T-helper 1 cell treated with Interleukin-12 subunit alpha and Interleukin-12 subunit beta and Interleukin-4 antibody, amounts not matched to agents 30 ng/mL and 1 ng/mL, for 36 hours (primary cell): ENCODE results near the gene ZNF585A. TPM values are rescaled to one million over a fixed set of nuclear protein-coding genes. Genes with fewer than 3 reads are reported as not detected.
"Not testable (repeated sequence)": the region's sequence is repeated elsewhere in the genome, so short reads cannot be mapped to it uniquely, and the experiment has no call there.

Source experiments
- intact Hi-C: fragments of 100-400 bp; cut with micrococcal nuclease; formaldehyde crosslinking; loops from one replicate; pipeline ENCODE4 v1.15.1; 2024
- total RNA-seq: library from RNA; stranded (reverse); gene quantifications from 2 replicates; pipeline ENCODE4 v1.2.3, GENCODE V29; 2022

The ZNF585A gene
- total RNA-seq = 3.9 and 5.2 TPM in 2 replicates

GRCh38 chr19:37172368-37173366, at the start of gene ZNF585A:
ZNF585A (minus strand) TSS chr19:37172695; CDS start chr19:37169910, 2,785 bp downstream.
- intact Hi-C loops = loop anchor here (1.0 to 2.0 kb wide), 12 partner anchors 38 to 958 kb away; partner anchors contain the start of genes ZNF420, ZNF527, ZNF565 and ZNF567

GRCh38 chr19:37221136-37221535, 48.6 kb upstream of the ZNF585A start:
- intact Hi-C loops = no loop called here

- intact Hi-C loops = no loop called here
Measured at GRCh38 chr19:37220383-37220782, 47.9 kb upstream of the ZNF585A start.

GRCh38 chr19:37218592-37218935, 46.1 kb upstream of the ZNF585A start:
- intact Hi-C loops = loop anchor here (1.0 to 10.0 kb wide), 11 partner anchors 8 to 1091 kb away; partner anchors contain the start of genes SIPA1L3, ZNF382, ZNF565 and ZNF567

- intact Hi-C loops = loop anchor here (1.0 to 10.0 kb wide), 23 partner anchors 8 to 1091 kb away; partner anchors contain the start of genes SIPA1L3, ZFP14, ZFP30 and ZNF260
Measured at GRCh38 chr19:37217775-37218591, 45.5 kb upstream of the ZNF585A start, which contains the start of gene ZNF383. ZNF383 (plus strand) TSS chr19:37218214; CDS start chr19:37230454, 12,240 bp downstream.

GRCh38 chr19:37217480-37217774, 44.9 kb upstream of the ZNF585A start:
- intact Hi-C loops = loop anchor here (1.0 to 10.0 kb wide), 18 partner anchors 45 to 1090 kb away; partner anchors contain the start of genes ZFP14, ZFP30, ZNF260 and ZNF345

- intact Hi-C loops = no loop called here
Measured at GRCh38 chr19:37197768-37198167, 25.3 kb upstream of the ZNF585A start.

- intact Hi-C loops = not testable (repeated sequence)
Measured at GRCh38 chr19:37197115-37197514, 24.6 kb upstream of the ZNF585A start.

GRCh38 chr19:37195248-37195647, 22.8 kb upstream of the ZNF585A start:
- intact Hi-C loops = not testable (repeated sequence)

- intact Hi-C loops = not testable (repeated sequence)
Measured at GRCh38 chr19:37186071-37186470, 13.6 kb upstream of the ZNF585A start.

GRCh38 chr19:37165635-37166034, 6.9 kb downstream of the ZNF585A start:
- intact Hi-C loops = no loop called here

- intact Hi-C loops = no loop called here
Measured at GRCh38 chr19:37160153-37160552, 12.3 kb downstream of the ZNF585A start.

- intact Hi-C loops = no loop called here
Measured at GRCh38 chr19:37148214-37148613, 24.3 kb downstream of the ZNF585A start.

- intact Hi-C loops = no loop called here
Measured at GRCh38 chr19:37136111-37136510, 36.4 kb downstream of the ZNF585A start.

- intact Hi-C loops = no loop called here
Measured at GRCh38 chr19:37128821-37129177, 43.7 kb downstream of the ZNF585A start.

GRCh38 chr19:37127999-37128820, 44.3 kb downstream of the ZNF585A start:
- intact Hi-C loops = no loop called here

GRCh38 chr19:37122093-37122492, 50.4 kb downstream of the ZNF585A start:
- intact Hi-C loops = not testable (repeated sequence)

- intact Hi-C loops = no loop called here
Measured at GRCh38 chr19:37114001-37114400, 58.5 kb downstream of the ZNF585A start.

- intact Hi-C loops = not testable (repeated sequence)
Measured at GRCh38 chr19:37111753-37112152, 60.7 kb downstream of the ZNF585A start.

- intact Hi-C loops = not testable (repeated sequence)
Measured at GRCh38 chr19:37104135-37104534, 68.4 kb downstream of the ZNF585A start.

- intact Hi-C loops = no loop called here
Measured at GRCh38 chr19:37098570-37098969, 73.9 kb downstream of the ZNF585A start.
